ENCODE measurements around the gene TMEM243.
"Not testable (repeated sequence)": the region's sequence is repeated elsewhere in the genome, so short reads cannot be mapped to it uniquely, and the experiment has no call there.

Gene TMEM243, protein sequence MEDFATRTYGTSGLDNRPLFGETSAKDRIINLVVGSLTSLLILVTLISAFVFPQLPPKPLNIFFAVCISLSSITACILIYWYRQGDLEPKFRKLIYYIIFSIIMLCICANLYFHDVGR

DNA sequence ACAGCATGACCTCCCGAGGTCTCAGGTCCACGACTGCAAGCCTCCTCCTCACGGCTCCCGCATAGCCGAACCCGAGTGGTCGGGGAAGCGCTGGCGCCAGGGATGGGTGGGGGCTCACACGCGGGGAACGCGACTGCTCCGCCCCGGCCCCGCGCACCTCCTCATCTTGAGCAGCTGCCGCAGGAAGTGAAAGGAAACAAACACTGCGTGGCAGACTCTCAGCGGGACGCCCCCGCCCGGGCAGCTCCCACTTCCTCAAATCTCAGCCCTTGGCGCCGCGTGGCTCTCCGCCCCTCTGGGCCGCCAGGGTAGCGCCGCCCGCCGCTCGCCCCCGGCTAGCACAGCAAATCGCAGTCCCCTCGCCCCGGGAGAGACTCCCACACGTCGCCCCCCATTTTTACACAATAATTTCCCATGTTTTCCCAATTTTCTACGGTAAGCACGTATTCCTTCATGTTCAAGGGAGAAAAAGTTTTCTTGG, at the start of gene TMEM243:
Gene TMEM243 (minus strand): TSS at position 188 of the 481 bp plus-strand sequence. CDS start 229 bp downstream, outside the sequence.
- H3K36me3 Mint-ChIP-seq: peaks cover 18% of the 10 kb centered on the region
- peak; percentile 86 for ATAC-seq
- peak within 1 kb of the TSS; percentile 97 for H3K27ac Mint-ChIP-seq
- peaks cover 32% of the 10 kb centered on the region for H3K4me1 Mint-ChIP-seq
- no peaks in the 10 kb centered on the region for H3K9me3 Mint-ChIP-seq
- no peaks in the 10 kb centered on the region for H3K27me3 Mint-ChIP-seq
- peak within 1 kb of the TSS; percentile 94 for H3K4me3 Mint-ChIP-seq

DNA sequence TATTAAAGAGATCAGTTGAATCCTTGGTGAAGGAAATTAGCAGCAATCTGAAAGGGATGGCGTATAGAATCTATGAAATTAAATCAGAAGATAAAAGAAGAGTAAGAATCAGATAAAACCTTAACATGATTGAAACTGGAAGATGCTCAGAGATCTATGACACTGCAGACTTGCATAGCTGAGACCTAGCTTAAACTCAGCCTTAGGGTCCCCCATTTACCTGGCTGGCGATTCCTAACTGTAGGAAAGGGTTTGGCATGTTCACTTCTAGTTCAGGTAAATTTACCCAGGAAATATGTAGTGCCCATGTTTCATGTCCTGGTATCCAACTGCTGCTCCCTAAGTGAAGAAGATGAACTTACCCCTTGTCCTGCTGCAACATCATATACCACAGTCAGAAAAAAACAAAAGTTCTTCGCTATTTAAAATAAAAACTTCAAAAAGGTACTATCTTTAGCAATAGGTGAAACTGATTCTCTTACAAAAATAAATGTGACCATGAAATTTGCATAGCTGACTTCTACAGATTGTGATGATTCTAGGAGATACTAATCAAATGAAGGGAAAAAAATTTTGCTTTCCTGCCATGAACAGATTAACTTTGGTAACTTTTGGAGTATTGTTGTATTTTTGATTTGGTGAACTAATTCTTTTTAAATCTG, 47.8 kb upstream of the TMEM243 start:
- Mint-ChIP-seq H3K9me3 (peaks cover 3% of the 10 kb centered on the region), H3K4me1 (peaks cover 8% of the 10 kb centered on the region), H3K36me3 (no peaks in the 10 kb centered on the region), H3K27ac (no peak overlapping the region), H3K27me3 (peaks cover 35% of the 10 kb centered on the region), H3K4me3 (no peak overlapping the region)
- ATAC-seq: no peak

DNA sequence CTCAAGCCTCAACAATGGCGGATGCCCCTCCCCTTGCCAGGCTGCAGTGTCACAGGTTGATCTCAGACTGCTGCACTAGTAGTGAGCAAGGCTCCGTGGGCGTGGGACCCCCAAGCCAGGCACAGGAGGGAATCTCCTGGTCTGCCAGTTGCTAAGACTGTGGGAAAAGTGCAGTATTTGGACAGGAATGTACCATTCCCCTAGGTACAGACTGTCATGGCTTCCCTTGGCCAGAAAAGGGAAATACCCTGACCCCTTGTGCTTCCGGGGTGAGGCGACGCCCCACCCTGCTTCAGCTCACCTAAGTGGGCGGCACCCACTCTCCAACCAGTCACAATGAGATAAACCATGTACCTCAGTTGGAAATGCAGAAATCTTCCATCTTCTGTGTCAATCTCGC, 44.0 kb upstream of the TMEM243 start:
- Mint-ChIP-seq H3K27ac (no peak overlapping the region), H3K9me3 (no peaks in the 10 kb centered on the region), H3K36me3 (no peaks in the 10 kb centered on the region)

DNA sequence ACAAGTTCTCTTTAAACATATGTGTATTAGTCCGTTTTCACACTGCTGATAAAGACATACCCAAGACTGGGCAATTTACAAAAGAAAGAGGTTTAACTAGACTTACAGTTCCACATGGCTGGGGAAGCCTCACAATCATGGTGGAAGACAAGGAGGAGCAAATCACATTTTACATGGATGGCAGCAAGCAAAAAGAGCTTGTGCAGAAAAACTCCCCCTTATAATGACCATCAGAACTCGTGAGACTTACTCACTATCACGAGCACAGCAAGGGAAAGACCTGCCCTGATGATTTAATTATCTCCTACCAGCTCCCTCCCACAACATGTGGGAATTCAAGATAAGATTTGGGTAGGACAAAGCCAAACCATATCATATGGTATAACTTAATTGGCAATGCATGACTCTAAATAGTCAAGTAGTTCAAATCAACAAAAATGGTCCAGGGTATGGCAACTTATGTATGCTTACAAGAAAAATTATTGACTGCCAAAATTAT, 34.1 kb upstream of the TMEM243 start:
- no peak overlapping the region for H3K27ac Mint-ChIP-seq
- peaks cover 24% of the 10 kb centered on the region for H3K27me3 Mint-ChIP-seq
- no peak for ATAC-seq
- peaks cover 4% of the 10 kb centered on the region for H3K9me3 Mint-ChIP-seq
- no peaks in the 10 kb centered on the region for H3K4me1 Mint-ChIP-seq
- no peaks in the 10 kb centered on the region for H3K36me3 Mint-ChIP-seq
- no peak overlapping the region for H3K4me3 Mint-ChIP-seq

More for the DNA sequence above, 44.0 kb upstream of the TMEM243 start:
- no peak for ATAC-seq
- peaks cover 29% of the 10 kb centered on the region for H3K27me3 Mint-ChIP-seq
- peaks cover 14% of the 10 kb centered on the region for H3K4me1 Mint-ChIP-seq
- H3K4me3 Mint-ChIP-seq: no peak overlapping the region

DNA sequence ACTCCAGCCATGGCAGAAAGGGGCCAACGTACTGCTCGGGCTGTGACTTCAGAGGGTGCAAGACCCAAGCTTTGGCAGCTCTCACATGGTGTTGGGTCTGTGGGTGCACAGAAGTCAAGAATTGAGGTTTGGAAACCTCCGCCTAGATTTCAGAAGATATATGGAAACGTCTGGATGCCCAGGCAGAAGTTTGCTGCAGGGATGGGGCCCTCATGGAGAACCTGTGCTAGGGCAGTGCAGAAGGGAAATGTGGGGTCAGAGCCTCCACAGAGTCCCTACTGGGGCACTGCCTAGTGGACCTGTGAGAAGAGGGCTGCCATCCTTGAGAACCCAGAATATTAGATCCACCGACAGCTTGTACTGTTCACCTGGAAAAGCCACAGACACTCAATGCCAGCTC, 26.1 kb upstream of the TMEM243 start:
- not testable (repeated sequence) for H3K27ac Mint-ChIP-seq, H3K4me1 Mint-ChIP-seq
- peaks cover 23% of the 10 kb centered on the region for H3K27me3 Mint-ChIP-seq

DNA sequence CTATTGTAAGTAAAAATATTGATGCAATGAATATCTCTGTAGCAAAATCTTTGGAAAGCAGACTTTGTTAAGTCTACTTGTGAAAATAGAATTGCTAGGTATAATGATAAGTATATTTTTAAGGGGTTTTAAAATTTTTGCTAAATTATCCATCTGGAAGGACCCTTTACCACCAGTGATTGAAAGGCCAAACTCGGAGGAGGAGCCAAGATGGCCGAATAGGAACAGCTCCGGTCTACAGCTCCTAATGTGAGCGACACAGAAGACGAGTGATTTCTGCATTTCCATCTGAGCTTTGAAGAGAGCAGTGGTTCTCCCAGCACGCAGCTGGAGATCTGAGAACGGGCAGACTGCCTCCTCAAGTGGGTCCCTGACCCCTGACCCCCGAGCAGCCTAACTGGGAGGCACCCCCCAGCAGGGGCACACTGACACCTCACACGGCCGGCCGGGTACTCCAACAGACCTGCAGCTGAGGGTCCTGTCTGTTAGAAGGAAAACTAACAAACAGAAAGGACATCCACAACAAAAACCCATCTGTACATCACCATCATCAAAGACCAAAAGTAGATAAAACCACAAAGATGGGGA, 19.0 kb upstream of the TMEM243 start:
- not testable (repeated sequence) for H3K27ac Mint-ChIP-seq, ATAC-seq, H3K36me3 Mint-ChIP-seq, H3K4me3 Mint-ChIP-seq, H3K4me1 Mint-ChIP-seq, H3K9me3 Mint-ChIP-seq
- H3K27me3 Mint-ChIP-seq: peaks cover 24% of the 10 kb centered on the region

More for the DNA sequence above, 26.1 kb upstream of the TMEM243 start:
- not testable (repeated sequence) for H3K4me3 Mint-ChIP-seq, ATAC-seq
- H3K36me3 Mint-ChIP-seq: peaks cover 13% of the 10 kb centered on the region
- peaks cover 12% of the 10 kb centered on the region for H3K9me3 Mint-ChIP-seq

DNA sequence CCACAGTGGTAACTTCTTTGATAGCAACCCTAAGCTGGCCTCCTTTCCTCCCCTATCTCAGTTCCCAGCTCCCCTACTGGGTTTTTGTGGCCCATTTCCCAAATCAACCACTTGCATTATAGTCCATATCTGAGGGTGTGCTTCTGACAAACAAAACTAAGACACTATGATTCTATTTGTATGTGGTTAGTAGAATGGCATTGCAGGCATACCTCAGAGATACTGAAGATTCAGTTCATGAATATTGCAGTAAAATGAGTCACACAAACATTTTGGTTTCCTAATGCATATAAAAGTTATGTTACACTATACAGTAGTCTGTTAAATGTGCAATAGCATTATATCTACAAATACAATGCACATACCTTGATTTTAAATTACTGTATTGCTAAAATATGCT, 15.4 kb upstream of the TMEM243 start:
- Mint-ChIP-seq H3K4me1 (peaks cover 6% of the 10 kb centered on the region), H3K27me3 (peaks cover 12% of the 10 kb centered on the region), H3K4me3 (no peak overlapping the region), H3K27ac (no peak overlapping the region), H3K36me3 (no peaks in the 10 kb centered on the region), H3K9me3 (no peaks in the 10 kb centered on the region)
- no peak for ATAC-seq

DNA sequence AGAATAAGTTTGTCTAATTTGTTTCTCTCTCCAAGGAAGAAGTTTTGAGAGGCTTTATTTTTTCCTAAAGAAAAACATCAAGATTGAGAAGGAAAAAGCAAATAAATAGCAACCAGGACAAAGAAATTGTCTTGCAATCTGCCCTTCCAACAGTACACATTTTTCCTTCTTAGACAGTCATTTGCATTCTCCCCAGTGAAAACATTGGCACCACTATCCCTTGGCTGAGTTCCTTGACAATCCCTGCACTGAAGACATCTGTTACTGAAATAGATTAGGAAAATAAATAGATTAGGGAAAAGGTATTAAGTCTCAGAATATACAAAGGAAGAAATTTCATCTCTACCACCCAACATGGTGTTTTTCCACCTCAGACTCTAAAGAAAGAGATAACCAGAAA, 12.2 kb upstream of the TMEM243 start:
- no peaks in the 10 kb centered on the region for H3K27me3 Mint-ChIP-seq
- H3K36me3 Mint-ChIP-seq: no peaks in the 10 kb centered on the region
- H3K4me3 Mint-ChIP-seq: no peak overlapping the region
- no peaks in the 10 kb centered on the region for H3K9me3 Mint-ChIP-seq
- H3K4me1 Mint-ChIP-seq: peaks cover 12% of the 10 kb centered on the region
- no peak for ATAC-seq
- no peak overlapping the region for H3K27ac Mint-ChIP-seq

DNA sequence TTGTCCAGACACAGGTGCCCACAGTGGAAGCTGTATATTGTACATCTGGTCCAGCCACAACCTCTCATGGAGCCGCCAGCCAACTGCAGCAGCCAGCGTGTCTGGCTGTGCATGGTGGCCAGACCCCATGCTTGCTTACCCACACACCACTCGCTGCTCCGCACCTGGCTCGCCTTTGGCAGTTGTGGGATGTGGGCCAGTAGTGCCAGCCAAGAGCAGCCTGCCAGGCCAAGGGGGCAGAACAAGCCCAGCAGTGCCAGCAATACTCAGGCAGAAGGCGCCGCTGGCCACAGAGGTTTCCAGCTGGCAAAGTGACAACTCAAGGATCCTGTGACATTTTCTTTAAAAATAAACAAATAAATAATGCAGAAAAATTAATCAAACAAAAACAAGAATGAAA, 11.7 kb upstream of the TMEM243 start:
- no peak for ATAC-seq
- H3K4me3 Mint-ChIP-seq: no peak overlapping the region
- H3K9me3 Mint-ChIP-seq: no peaks in the 10 kb centered on the region
- peaks cover 14% of the 10 kb centered on the region for H3K4me1 Mint-ChIP-seq
- H3K27ac Mint-ChIP-seq: no peak overlapping the region
- no peaks in the 10 kb centered on the region for H3K27me3 Mint-ChIP-seq
- no peaks in the 10 kb centered on the region for H3K36me3 Mint-ChIP-seq

DNA sequence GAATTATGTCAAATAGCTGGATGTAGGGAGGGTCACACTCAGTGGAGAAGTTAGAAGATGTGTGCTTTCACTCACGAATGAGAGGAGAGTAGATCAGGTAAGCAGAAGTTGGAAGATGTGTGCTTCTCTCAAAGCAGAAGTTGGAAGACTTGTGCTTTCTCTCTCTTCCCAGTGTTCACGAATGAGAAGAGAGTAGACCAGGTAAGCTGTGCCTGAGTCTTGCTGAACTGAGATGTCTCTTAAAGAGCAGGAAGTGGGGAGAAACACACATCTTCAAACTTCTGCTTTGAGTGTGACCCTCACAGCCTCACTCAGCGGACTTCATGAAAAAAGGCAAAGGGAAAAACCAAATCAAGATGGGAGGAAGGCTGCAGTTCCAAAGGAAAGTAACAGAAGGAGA, 7.0 kb upstream of the TMEM243 start:
- ATAC-seq: peak; percentile 65
- no peaks in the 10 kb centered on the region for H3K36me3 Mint-ChIP-seq
- H3K4me1 Mint-ChIP-seq: peaks cover 22% of the 10 kb centered on the region
- no peaks in the 10 kb centered on the region for H3K9me3 Mint-ChIP-seq
- H3K27me3 Mint-ChIP-seq: no peaks in the 10 kb centered on the region
- H3K4me3 Mint-ChIP-seq: peak overlapping the region; percentile 19
- peak overlapping the region; percentile 63 for H3K27ac Mint-ChIP-seq

DNA sequence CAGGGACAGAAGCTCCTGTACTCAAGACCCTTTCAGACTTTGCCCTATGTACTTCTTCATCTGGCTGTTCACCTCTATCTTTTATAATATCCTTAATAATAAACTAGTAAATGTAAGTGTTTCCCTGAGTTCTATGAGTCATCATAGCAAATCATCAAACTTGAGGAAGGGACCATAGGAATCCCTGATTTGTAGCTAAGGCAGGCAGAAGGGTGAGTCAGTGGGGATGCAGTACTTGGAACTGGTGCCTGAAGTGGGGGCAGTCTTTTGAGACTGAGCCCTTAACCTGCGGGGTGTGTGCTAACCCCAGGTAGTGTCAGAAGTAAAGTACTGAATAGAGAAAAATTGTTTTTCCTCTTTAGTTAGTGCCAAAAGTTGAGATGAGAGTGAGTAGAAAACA, 6.2 kb upstream of the TMEM243 start:
- no peaks in the 10 kb centered on the region for H3K9me3 Mint-ChIP-seq
- H3K27ac Mint-ChIP-seq: no peak overlapping the region
- no peaks in the 10 kb centered on the region for H3K27me3 Mint-ChIP-seq
- peaks cover 22% of the 10 kb centered on the region for H3K4me1 Mint-ChIP-seq
- no peaks in the 10 kb centered on the region for H3K36me3 Mint-ChIP-seq
- no peak for ATAC-seq
- H3K4me3 Mint-ChIP-seq: no peak overlapping the region

DNA sequence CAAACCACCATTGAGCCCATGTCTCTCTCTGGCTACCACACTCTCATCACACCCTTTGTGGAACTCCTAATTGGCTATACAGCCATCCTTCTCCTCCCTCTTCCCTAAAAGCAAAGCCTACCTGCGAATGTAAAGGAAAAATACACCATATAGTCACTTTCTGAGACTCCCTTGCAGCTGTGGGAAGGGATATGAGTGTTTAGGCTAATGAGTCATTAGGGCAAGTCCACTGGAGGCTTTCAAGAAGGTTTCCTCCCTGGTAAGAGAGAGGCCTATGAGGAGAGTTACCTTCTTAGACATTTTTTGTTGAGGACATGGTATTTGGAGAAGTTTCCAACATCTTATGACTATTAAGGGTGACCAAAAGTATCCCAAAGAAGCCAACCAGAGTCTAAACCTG, 4.1 kb upstream of the TMEM243 start:
- no peak for ATAC-seq
- H3K36me3 Mint-ChIP-seq: peaks cover 8% of the 10 kb centered on the region
- peaks cover 24% of the 10 kb centered on the region for H3K4me1 Mint-ChIP-seq
- no peak overlapping the region for H3K4me3 Mint-ChIP-seq
- no peak overlapping the region for H3K27ac Mint-ChIP-seq
- no peaks in the 10 kb centered on the region for H3K27me3 Mint-ChIP-seq
- no peaks in the 10 kb centered on the region for H3K9me3 Mint-ChIP-seq

DNA sequence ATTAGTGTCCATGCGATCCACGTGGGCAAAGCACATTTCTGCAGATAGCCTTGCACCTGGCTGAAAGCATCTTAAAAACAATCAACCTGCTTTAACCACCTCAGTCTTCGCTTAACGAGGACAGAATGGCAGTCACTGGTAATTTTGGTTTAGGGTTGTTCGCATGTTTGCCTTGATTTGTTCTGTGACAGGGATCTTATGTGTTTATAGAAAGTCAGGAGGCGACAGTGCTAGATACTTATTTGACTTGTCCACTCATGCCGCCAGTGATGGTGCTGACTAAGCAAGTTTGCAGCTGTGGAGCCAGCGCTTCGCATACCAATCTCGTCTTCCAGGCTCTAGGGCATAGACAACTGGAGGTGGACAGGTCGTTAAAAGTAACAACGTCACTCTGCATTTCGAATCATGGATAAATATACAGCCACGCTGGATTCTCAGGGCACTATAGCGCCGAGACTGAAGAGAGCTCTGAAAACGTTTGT, 1.2 kb upstream of the TMEM243 start:
- peaks cover 29% of the 10 kb centered on the region for H3K4me1 Mint-ChIP-seq
- H3K27me3 Mint-ChIP-seq: no peaks in the 10 kb centered on the region
- H3K27ac Mint-ChIP-seq: peak overlapping the region; percentile 97
- H3K4me3 Mint-ChIP-seq: peak overlapping the region; percentile 94
- ATAC-seq: no peak
- peaks cover 17% of the 10 kb centered on the region for H3K36me3 Mint-ChIP-seq
- H3K9me3 Mint-ChIP-seq: no peaks in the 10 kb centered on the region

DNA sequence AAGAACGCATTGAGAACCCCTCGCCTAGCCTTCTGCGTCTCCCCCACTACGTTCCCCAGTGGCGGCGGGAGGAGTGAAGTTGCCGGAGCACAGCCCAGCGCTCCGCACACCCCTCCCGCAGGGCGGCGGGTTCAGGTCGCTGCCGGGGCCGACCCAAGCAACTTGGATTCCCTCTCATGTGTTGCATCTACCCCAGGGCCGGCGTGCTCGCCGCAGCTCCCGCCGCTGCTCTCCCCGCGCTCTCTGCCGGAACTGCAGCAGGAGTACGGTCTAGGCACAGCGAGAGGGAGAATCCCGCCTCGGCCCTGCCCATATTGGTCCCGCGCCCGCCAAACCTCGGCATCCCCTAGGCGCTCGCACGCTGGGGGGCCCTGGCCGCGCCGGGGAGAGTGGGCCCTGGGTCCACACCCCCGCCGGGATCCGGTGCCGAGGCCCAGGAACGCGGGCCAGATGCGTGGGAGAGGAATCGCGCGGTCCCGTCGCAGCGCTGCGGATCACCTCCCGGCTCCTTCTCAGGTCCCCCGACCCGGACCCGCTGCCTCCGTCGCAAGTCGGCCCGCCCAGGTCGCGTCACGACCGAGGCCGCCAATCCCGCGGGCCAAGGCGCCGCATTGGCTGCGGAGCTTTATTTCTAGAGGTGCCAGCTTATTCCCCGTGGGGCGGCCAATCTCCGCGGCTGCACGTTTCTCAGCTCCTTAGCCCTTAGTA, 648 bp upstream of the TMEM243 start:
- peak overlapping the region; percentile 97 for H3K27ac Mint-ChIP-seq
- H3K9me3 Mint-ChIP-seq: no peaks in the 10 kb centered on the region
- H3K36me3 Mint-ChIP-seq: peaks cover 17% of the 10 kb centered on the region
- peak; percentile 77 for ATAC-seq
- no peaks in the 10 kb centered on the region for H3K27me3 Mint-ChIP-seq
- peaks cover 30% of the 10 kb centered on the region for H3K4me1 Mint-ChIP-seq
- H3K4me3 Mint-ChIP-seq: peak overlapping the region; percentile 94

Measured in stimulated activated memory B cell treated with anti-CD40 and anti-IgM and Interleukin-4, amounts not matched to agents 10 μg/mL and 1 μg/mL and 100 μg/mL, for 72 hours (primary cell).